Suprapubic skin (tissue), 4 donors: ENCODE data around the gene LEP. TPM values are rescaled to one million over a fixed set of nuclear protein-coding genes. Genes with fewer than 3 reads are reported as not detected.

Experiments used
- DNase-seq, 2 donors: peaks; one replicate each; pipeline ENCODE4 v3.0.0-alpha.2; 2019; ENCODE audit warnings: low spot score in 2 of 2
- H3K27ac ChIP-seq: fragments of 200-600 bp; sonication (generic); one replicate; pipeline ENCODE4 v1.5.1; 2019
- H3K27me3 ChIP-seq: fragments of 200-600 bp; sonication (generic); one replicate; pipeline ENCODE4 v1.5.1; 2019
- H3K36me3 ChIP-seq: fragments of 200-600 bp; sonication (generic); one replicate; pipeline ENCODE4 v1.5.1; 2019
- H3K4me1 ChIP-seq: fragments of 200-600 bp; sonication (generic); one replicate; pipeline ENCODE4 v1.5.1; 2019
- H3K4me3 ChIP-seq: fragments of 200-600 bp; sonication (generic); one replicate; pipeline ENCODE4 v1.5.1; 2019; ENCODE audit warnings: mild to moderate bottlenecking
- H3K9me3 ChIP-seq: fragments of 200-600 bp; sonication (generic); one replicate; pipeline ENCODE4 v1.5.1; 2019
- CTCF ChIP-seq, 2 donors: fragments of 200-600 bp in 1 of 2; fragments of 450-650 bp in 1 of 2; sonication (generic) in 1 of 2; IDR thresholded peaks; one replicate each; pipeline ENCODE4 v1.5.1; 2016 to 2019; ENCODE audit warnings: antibody characterized with exemption in 2 of 2, mild to moderate bottlenecking in 1 of 2, moderate library complexity in 1 of 2
- EP300 ChIP-seq: sonication (generic); formaldehyde crosslinking; IDR thresholded peaks from one replicate; pipeline ENCODE4 v1.6.1; 2017; ENCODE audit warnings: antibody characterized with exemption
- POLR2A ChIP-seq, 2 donors: fragments of 450-650 bp; IDR thresholded peaks; one replicate each; pipeline ENCODE4 v1.6.1; 2017; ENCODE audit warnings: antibody characterized with exemption in 2 of 2, mild to moderate bottlenecking in 2 of 2, moderate library complexity in 2 of 2
- POLR2AphosphoS5 ChIP-seq, 3 donors: sonication (generic); formaldehyde crosslinking; IDR thresholded peaks; one replicate each; pipeline ENCODE4 v1.6.1; 2017; ENCODE audit warnings: antibody characterized with exemption in 3 of 3
- WGBS: methylation state at CpG from one replicate; pipeline ENCODE4 v1.1.5; 2018; 5-methylcytosine and 5-hydroxymethylcytosine counted together
- total RNA-seq, 4 donors: library from RNA; depleted of rRNA; stranded (reverse); fragments of >200 nt; gene quantifications; one replicate each; pipeline ENCODE4 v1.1.0, GENCODE V29; 2016

Gene LEP
- total RNA-seq, 4 donors from 2014 or later, result 0.76 to 11.8 (median 4.8) TPM

- WGBS, result 87% methylated on average over 2 of the region's 2 CpGs
- no peaks in the 10 kb centered on the region for H3K9me3 ChIP-seq
- no peak for TF ChIP-seq EP300
- TF ChIP-seq CTCF (IDR thresholded peaks at IDR 0.05), result no peak
- TF ChIP-seq POLR2A (IDR thresholded peaks at IDR 0.05), result no peak
- no peak for TF ChIP-seq POLR2AphosphoS5 (IDR thresholded peaks at IDR 0.05)
Observed at GRCh38 chr7:128226132-128226980, 14.7 kb upstream of the LEP start.

DNA sequence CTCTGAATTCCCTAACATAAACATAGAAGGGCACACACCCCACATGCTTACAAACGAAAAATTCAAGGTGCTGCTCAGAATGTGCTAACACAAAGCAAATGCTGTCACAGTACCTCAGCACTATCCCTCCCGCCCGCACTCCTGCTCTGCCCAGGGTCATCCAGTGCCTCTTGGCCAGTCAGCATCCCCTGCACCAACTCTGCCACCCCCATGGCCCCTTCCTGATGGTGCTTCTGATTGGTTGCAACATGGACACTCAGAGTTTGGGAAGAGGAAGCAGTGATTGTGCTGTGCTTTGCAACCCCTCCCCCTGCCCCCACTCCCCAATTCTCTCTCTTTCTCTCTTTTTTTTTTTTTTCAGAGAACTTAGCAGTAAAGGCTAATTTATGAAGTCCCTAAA lies 13.8 kb upstream of the LEP start:
- WGBS, result 80% methylated on average over 3 of the region's 3 CpGs
- Histone ChIP-seq H3K27me3 (no peaks in the 10 kb centered on the region), H3K9me3 (no peaks in the 10 kb centered on the region), H3K4me1 (no peaks in the 10 kb centered on the region), H3K27ac (no peak overlapping the region), H3K4me3 (no peak overlapping the region), H3K36me3 (no peaks in the 10 kb centered on the region)
- DNase-seq, result no peak
- TF ChIP-seq EP300, result no peak
- no peak for TF ChIP-seq POLR2AphosphoS5 (IDR thresholded peaks at IDR 0.05)
- no peak for TF ChIP-seq POLR2A (IDR thresholded peaks at IDR 0.05)
- no peak for TF ChIP-seq CTCF (IDR thresholded peaks at IDR 0.05)

More at GRCh38 chr7:128226132-128226980, 14.7 kb upstream of the LEP start:
- Histone ChIP-seq H3K27me3 (peaks cover 4% of the 10 kb centered on the region), H3K4me3 (no peak overlapping the region), H3K4me1 (no peaks in the 10 kb centered on the region), H3K36me3 (no peaks in the 10 kb centered on the region), H3K27ac (no peak overlapping the region)
- DNase-seq, result no peak

DNA sequence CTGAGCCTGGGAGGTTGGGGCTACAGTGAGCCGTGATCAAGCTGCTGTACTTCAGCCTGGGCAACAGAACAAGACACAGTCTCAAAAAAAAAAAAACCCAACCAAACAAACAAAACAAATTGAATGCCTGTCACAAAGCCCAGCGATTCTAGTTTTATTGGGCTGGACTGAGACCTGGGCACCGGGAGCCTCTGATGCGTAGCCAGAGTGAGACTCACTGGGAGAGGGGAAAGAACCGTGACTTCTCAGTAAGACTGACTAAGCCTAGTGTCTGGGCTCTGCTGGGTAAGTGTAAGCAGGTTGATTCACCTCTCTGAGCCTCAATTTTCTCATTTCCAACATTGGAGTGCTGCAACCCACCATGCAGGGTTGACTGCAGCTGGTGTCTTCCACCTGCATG lies 10.1 kb upstream of the LEP start:
- DNase-seq, result no peak
- Histone ChIP-seq H3K4me3 (no peak overlapping the region), H3K4me1 (no peaks in the 10 kb centered on the region), H3K27me3 (no peaks in the 10 kb centered on the region), H3K36me3 (no peaks in the 10 kb centered on the region), H3K27ac (no peak overlapping the region), H3K9me3 (no peaks in the 10 kb centered on the region)
- no peak for TF ChIP-seq POLR2AphosphoS5 (IDR thresholded peaks at IDR 0.05)
- TF ChIP-seq EP300, result no peak
- no peak for TF ChIP-seq POLR2A (IDR thresholded peaks at IDR 0.05)
- TF ChIP-seq CTCF (IDR thresholded peaks at IDR 0.05), result no peak
- 95% methylated on average over 5 of the region's 5 CpGs for WGBS

- Histone ChIP-seq H3K36me3 (no peaks in the 10 kb centered on the region), H3K27ac (no peak overlapping the region), H3K27me3 (no peaks in the 10 kb centered on the region), H3K4me3 (no peak overlapping the region), H3K9me3 (no peaks in the 10 kb centered on the region), H3K4me1 (no peaks in the 10 kb centered on the region)
- TF ChIP-seq EP300, result no peak
- TF ChIP-seq CTCF (IDR thresholded peaks at IDR 0.05), result no peak
- TF ChIP-seq POLR2A (IDR thresholded peaks at IDR 0.05), result no peak
- no peak for TF ChIP-seq POLR2AphosphoS5 (IDR thresholded peaks at IDR 0.05)
- 88% methylated on average over 6 of the region's 6 CpGs for WGBS
- no peak for DNase-seq
Observed at GRCh38 chr7:128231677-128232076, 9.4 kb upstream of the LEP start.

DNA sequence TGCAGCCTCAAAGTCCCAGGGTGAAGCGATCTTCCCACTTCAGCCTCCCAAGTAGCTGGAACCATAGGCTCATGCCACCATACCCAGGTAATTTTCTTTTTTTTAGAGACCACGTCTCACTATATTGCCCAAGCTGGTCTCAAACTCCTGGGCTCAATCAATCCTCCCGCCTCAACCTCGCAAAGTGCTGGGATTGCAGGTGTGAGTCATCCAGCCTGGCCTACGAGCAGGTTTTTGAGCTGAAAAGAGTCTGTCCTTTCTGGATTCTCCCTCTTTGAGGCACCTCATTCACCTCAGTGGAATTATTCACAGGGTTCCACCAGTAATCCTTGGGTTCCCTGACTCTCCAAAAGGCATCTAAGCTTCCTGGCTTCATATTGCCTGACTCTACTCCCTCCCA lies 7.6 kb upstream of the LEP start:
- H3K36me3 ChIP-seq, result no peaks in the 10 kb centered on the region
- no peaks in the 10 kb centered on the region for H3K9me3 ChIP-seq
- no peak for DNase-seq
- H3K27me3 ChIP-seq, result no peaks in the 10 kb centered on the region
- TF ChIP-seq CTCF (IDR thresholded peaks at IDR 0.05) (no peak), POLR2AphosphoS5 (IDR thresholded peaks at IDR 0.05) (no peak), EP300 (no peak), POLR2A (IDR thresholded peaks at IDR 0.05) (no peak)
- 76% methylated on average over 5 of the region's 5 CpGs for WGBS
- H3K27ac ChIP-seq, result no peak overlapping the region
- no peaks in the 10 kb centered on the region for H3K4me1 ChIP-seq
- no peak overlapping the region for H3K4me3 ChIP-seq
